ENCODE data around the gene SPATA16.

SPATA16 gene

GRCh38 chr3:173153631-173154030 is 12.6 kb upstream of the SPATA16 start:
- Histone ChIP-seq H3K27me3 (ENCODE audit: insufficient read depth, low read length, poor library complexity) (no peaks in the 10 kb centered on the region), H3K27ac (ENCODE audit: low read length) (no peak overlapping the region), H3K4me1 (ENCODE audit: insufficient read depth, low read length) (no peaks in the 10 kb centered on the region), H4K20me1 (ENCODE audit: insufficient read depth, low read length) (no peaks in the 10 kb centered on the region), H2AFZ (ENCODE audit: low read depth, low read length) (no peak overlapping the region), H3K4me3 (ENCODE audit: low read depth in 1 of 2, low read length in 2 of 2) (no peak overlapping the region), H3K79me2 (ENCODE audit: insufficient read depth, low read length) (no peaks in the 10 kb centered on the region), H3K9ac (ENCODE audit: low read depth, low read length) (no peak overlapping the region), H3K9me3 (ENCODE audit: insufficient read depth, low read length, severe bottlenecking) (no peaks in the 10 kb centered on the region), H3K36me3 (ENCODE audit: insufficient read depth, low read length) (no peaks in the 10 kb centered on the region), H3K4me2 (ENCODE audit: insufficient read depth, low read length) (no peak overlapping the region)
- TF ChIP-seq CTCF (IDR thresholded peaks at IDR 0.05; ENCODE audit: borderline replicate concordance, extremely low read depth, low read length, poor library complexity, severe bottlenecking) (no peak), EZH2 (IDR thresholded peaks at IDR 0.05; ENCODE audit: borderline replicate concordance, low read depth, low read length, severe bottlenecking) (no peak)
- no peak for ATAC-seq (ENCODE audit: insufficient read depth, low read depth)
- no peak for DNase-seq

GRCh38 chr3:173139420-173139819 is 1.6 kb downstream of the SPATA16 start:
- Histone ChIP-seq H3K79me2 (ENCODE audit: insufficient read depth, low read length) (no peaks in the 10 kb centered on the region), H3K4me1 (ENCODE audit: insufficient read depth, low read length) (no peaks in the 10 kb centered on the region), H3K36me3 (ENCODE audit: insufficient read depth, low read length) (no peaks in the 10 kb centered on the region), H3K4me3 (ENCODE audit: low read depth in 1 of 2, low read length in 2 of 2) (no peak overlapping the region), H3K27ac (ENCODE audit: low read length) (no peak overlapping the region), H3K9me3 (ENCODE audit: insufficient read depth, low read length, severe bottlenecking) (no peaks in the 10 kb centered on the region), H3K9ac (ENCODE audit: low read depth, low read length) (no peak overlapping the region), H4K20me1 (ENCODE audit: insufficient read depth, low read length) (no peaks in the 10 kb centered on the region), H3K4me2 (ENCODE audit: insufficient read depth, low read length) (no peak overlapping the region), H2AFZ (ENCODE audit: low read depth, low read length) (no peak overlapping the region), H3K27me3 (ENCODE audit: insufficient read depth, low read length, poor library complexity) (peaks cover 5% of the 10 kb centered on the region)
- no peak for ATAC-seq (ENCODE audit: insufficient read depth, low read depth)
- TF ChIP-seq EZH2 (IDR thresholded peaks at IDR 0.05; ENCODE audit: borderline replicate concordance, low read depth, low read length, severe bottlenecking) (no peak), CTCF (IDR thresholded peaks at IDR 0.05; ENCODE audit: borderline replicate concordance, extremely low read depth, low read length, poor library complexity, severe bottlenecking) (no peak)
- DNase-seq, result no peak

- DNase-seq, result no peak
- Histone ChIP-seq H3K27ac (ENCODE audit: low read length) (no peak overlapping the region), H4K20me1 (ENCODE audit: insufficient read depth, low read length) (no peaks in the 10 kb centered on the region), H3K4me3 (ENCODE audit: low read depth in 1 of 2, low read length in 2 of 2) (no peak overlapping the region), H3K36me3 (ENCODE audit: insufficient read depth, low read length) (no peaks in the 10 kb centered on the region), H3K9ac (ENCODE audit: low read depth, low read length) (no peak overlapping the region), H3K27me3 (ENCODE audit: insufficient read depth, low read length, poor library complexity) (peaks cover 8% of the 10 kb centered on the region), H3K79me2 (ENCODE audit: insufficient read depth, low read length) (no peaks in the 10 kb centered on the region), H3K9me3 (ENCODE audit: insufficient read depth, low read length, severe bottlenecking) (no peaks in the 10 kb centered on the region), H2AFZ (ENCODE audit: low read depth, low read length) (no peak overlapping the region), H3K4me1 (ENCODE audit: insufficient read depth, low read length) (no peaks in the 10 kb centered on the region), H3K4me2 (ENCODE audit: insufficient read depth, low read length) (no peak overlapping the region)
- ATAC-seq (ENCODE audit: insufficient read depth, low read depth), result no peak
- no peak for TF ChIP-seq CTCF (IDR thresholded peaks at IDR 0.05; ENCODE audit: borderline replicate concordance, extremely low read depth, low read length, poor library complexity, severe bottlenecking)
- no peak for TF ChIP-seq EZH2 (IDR thresholded peaks at IDR 0.05; ENCODE audit: borderline replicate concordance, low read depth, low read length, severe bottlenecking)
Observed at GRCh38 chr3:173138026-173138425, 3.0 kb downstream of the SPATA16 start.

GRCh38 chr3:173135059-173135458 is 6.0 kb downstream of the SPATA16 start:
- no peak overlapping the region for H3K27ac ChIP-seq (ENCODE audit: low read length)
- DNase-seq (no peak), ATAC-seq (ENCODE audit: insufficient read depth, low read depth) (no peak)
- no peaks in the 10 kb centered on the region for H4K20me1 ChIP-seq (ENCODE audit: insufficient read depth, low read length)
- H3K9ac ChIP-seq (ENCODE audit: low read depth, low read length), result no peak overlapping the region
- H3K4me3 ChIP-seq (ENCODE audit: low read depth in 1 of 2, low read length in 2 of 2), result no peak overlapping the region
- H3K36me3 ChIP-seq (ENCODE audit: insufficient read depth, low read length), result no peaks in the 10 kb centered on the region
- H3K9me3 ChIP-seq (ENCODE audit: insufficient read depth, low read length, severe bottlenecking), result no peaks in the 10 kb centered on the region
- TF ChIP-seq CTCF (IDR thresholded peaks at IDR 0.05; ENCODE audit: borderline replicate concordance, extremely low read depth, low read length, poor library complexity, severe bottlenecking) (no peak), EZH2 (IDR thresholded peaks at IDR 0.05; ENCODE audit: borderline replicate concordance, low read depth, low read length, severe bottlenecking) (no peak)
- H2AFZ ChIP-seq (ENCODE audit: low read depth, low read length), result no peak overlapping the region
- peaks cover 8% of the 10 kb centered on the region for H3K27me3 ChIP-seq (ENCODE audit: insufficient read depth, low read length, poor library complexity)
- no peaks in the 10 kb centered on the region for H3K79me2 ChIP-seq (ENCODE audit: insufficient read depth, low read length)
- no peak overlapping the region for H3K4me2 ChIP-seq (ENCODE audit: insufficient read depth, low read length)
- H3K4me1 ChIP-seq (ENCODE audit: insufficient read depth, low read length), result no peaks in the 10 kb centered on the region
